Metanephros (tissue), 2 donors: Measurements from ENCODE around the gene CAMK2N2. TPM values are rescaled to one million over a fixed set of nuclear protein-coding genes. Genes with fewer than 3 reads are reported as not detected.

Experiments used
- small RNA-seq: library from RNA; depleted of rRNA; stranded (forward); fragments of <200 nt; gene quantifications from one replicate; pipeline ENCODE3, GENCODE V24; 2014; ENCODE audit warnings: low replicate concordance
- total RNA-seq: library from RNA; depleted of rRNA; stranded (reverse); fragments of >200 nt; gene quantifications from one replicate; pipeline ENCODE4 v1.2.3, GENCODE V29; 2014

Gene CAMK2N2
- total RNA-seq, result 0.70 TPM

GRCh38 chr3:184261270-184261853 is at the start of gene CAMK2N2:
Gene CAMK2N2, minus strand, starts transcription at chr3:184261553. Its CDS starts 268 bp downstream, at chr3:184261285.

GRCh38 chr3:184298759-184299487 is 37.6 kb upstream of the CAMK2N2 start, which contains the start of gene PSMD2:
Gene PSMD2, plus strand, starts transcription at chr3:184299241. Its CDS starts 26 bp downstream, at chr3:184299267.

GRCh38 chr3:184275961-184276910 is 14.9 kb upstream of the CAMK2N2 start, which contains the start of gene ECE2:
Gene ECE2, plus strand, starts transcription at chr3:184276022. Its CDS starts 132 bp downstream, at chr3:184276154.

GRCh38 chr3:184249412-184250166 is 11.8 kb downstream of the CAMK2N2 start, which contains the start of gene EEF1AKMT4:
Gene EEF1AKMT4, plus strand, starts transcription at chr3:184249672. Its CDS starts 23 bp downstream, at chr3:184249695.

GRCh38 chr3:184248454-184249411 is 12.6 kb downstream of the CAMK2N2 start, which contains the start of gene ALG3:
Gene ALG3, minus strand, starts transcription at chr3:184248962. Its CDS starts 22 bp downstream, at chr3:184248940.

GRCh38 chr3:184229394-184230080 is 31.8 kb downstream of the CAMK2N2 start, which contains the start of gene VWA5B2:
Gene VWA5B2, plus strand, starts transcription at chr3:184229585. Its CDS starts 944 bp downstream, at chr3:184230529.

Small RNAs within 50 kb of the gene (small RNA-seq; reads per million reads assigned to genes)
- gene MIR1224, result not detected

Other genes starting within 250 kb of the CAMK2N2 start
- gene ABCC5, start 243.7 kb downstream of the CAMK2N2 start, total RNA-seq, result 46.7 TPM
- gene HTR3D, start 229.8 kb downstream of the CAMK2N2 start, total RNA-seq, result not detected
- not detected for gene HTR3C, start 208.5 kb downstream of the CAMK2N2 start, total RNA-seq
- gene HTR3E, start 164.5 kb downstream of the CAMK2N2 start, total RNA-seq, result not detected
- gene EIF2B5, start 126.2 kb downstream of the CAMK2N2 start, total RNA-seq, result 32.2 TPM
- gene DVL3, start 106.2 kb downstream of the CAMK2N2 start, total RNA-seq, result 59.7 TPM
- 235 TPM for gene AP2M1, start 86.7 kb downstream of the CAMK2N2 start, total RNA-seq
- gene ABCF3, start 75.4 kb downstream of the CAMK2N2 start, total RNA-seq, result 65.3 TPM
- gene VWA5B2, start 32.0 kb downstream of the CAMK2N2 start, total RNA-seq, result 0.99 TPM
- gene ALG3, start 12.6 kb downstream of the CAMK2N2 start, total RNA-seq, result 28.7 TPM
- gene EEF1AKMT4, start 11.9 kb downstream of the CAMK2N2 start, total RNA-seq, result 1.8 TPM
- not detected for gene ECE2, start 14.5 kb upstream of the CAMK2N2 start, total RNA-seq
- gene PSMD2, start 37.7 kb upstream of the CAMK2N2 start, total RNA-seq, result 173 TPM
- 160 TPM for gene EIF4G1, start 53.1 kb upstream of the CAMK2N2 start, total RNA-seq
- 23.5 TPM for gene FAM131A, start 76.0 kb upstream of the CAMK2N2 start, total RNA-seq
- gene CLCN2, start 100.1 kb upstream of the CAMK2N2 start, total RNA-seq, result 13.4 TPM
- 68.9 TPM for gene POLR2H, start 100.2 kb upstream of the CAMK2N2 start, total RNA-seq
- 0.88 TPM for gene THPO, start 116.7 kb upstream of the CAMK2N2 start, total RNA-seq
- gene CHRD, start 118.5 kb upstream of the CAMK2N2 start, total RNA-seq, result 32.6 TPM